Fibroblast of the conjunctiva (primary cell): ENCODE measurements around the gene TGFBI.

Experiments
- DNase-seq: peaks from one replicate; pipeline ENCODE4 v3.0.0-alpha.2; 2010; ENCODE audit warnings: low read depth

TGFBI gene

GRCh38 chr5:136094189-136094912, 65.6 kb downstream of the TGFBI start:
- DNase-seq = no peak

DNA sequence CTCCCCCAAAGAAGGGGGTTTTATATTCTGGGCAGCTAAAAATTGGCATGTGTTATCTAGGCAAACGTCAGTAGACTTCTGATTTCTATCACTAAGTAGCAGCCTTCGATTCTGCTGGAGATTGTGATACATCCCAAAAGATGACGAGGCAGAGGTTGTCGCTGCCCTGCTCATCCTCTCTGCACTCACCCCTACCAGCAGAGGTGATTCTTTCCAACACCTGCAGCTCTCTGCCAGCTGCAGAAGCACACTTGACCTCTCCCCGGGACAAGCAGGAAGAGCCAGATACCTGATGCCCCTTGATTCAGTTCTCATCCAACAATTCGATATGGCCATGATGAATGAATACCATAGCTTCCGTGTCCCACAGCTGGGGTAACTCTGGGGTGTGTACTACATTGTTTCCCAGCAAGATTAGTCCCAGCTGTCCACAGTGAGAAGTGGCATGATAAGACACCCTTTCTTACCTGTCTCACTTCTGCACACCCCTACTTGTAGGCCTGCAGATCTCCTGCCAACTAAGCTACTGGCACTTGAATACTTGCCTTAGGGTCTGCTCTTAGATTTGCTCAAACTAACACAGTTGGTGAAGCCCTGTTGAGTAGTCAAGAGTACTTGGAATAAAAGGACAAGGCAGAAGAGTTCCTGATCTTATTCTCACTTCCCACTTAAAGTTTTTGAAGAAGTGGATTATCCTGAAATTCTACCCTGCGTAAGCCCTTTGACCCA, 66.3 kb downstream of the TGFBI start:
- no peak for DNase-seq

- DNase-seq = no peak
These were observed 69.4 kb downstream of the TGFBI start for GRCh38 chr5:136098176-136098575.

GRCh38 chr5:136099870-136100269, 71.1 kb downstream of the TGFBI start:
- no peak for DNase-seq

DNA sequence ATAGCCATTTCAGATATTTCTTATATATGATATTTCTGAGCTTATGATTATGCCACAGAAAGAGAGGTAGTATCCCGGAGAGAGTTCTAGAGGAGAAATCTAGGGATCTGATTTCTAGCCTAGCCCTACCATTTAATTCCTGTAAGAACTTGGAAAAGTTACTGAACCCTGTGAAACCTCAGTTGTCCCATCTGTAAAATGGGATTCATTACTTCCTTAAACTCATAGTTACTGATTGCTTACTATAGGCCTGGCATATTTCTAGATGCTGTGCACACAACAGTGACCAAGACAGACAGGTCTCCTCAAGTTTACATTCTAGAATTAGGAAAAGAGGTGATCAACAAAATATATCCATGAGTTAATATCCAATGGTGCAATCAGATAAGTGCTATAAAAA, 73.1 kb downstream of the TGFBI start:
- no peak for DNase-seq

- DNase-seq = no peak
These were observed 74.3 kb downstream of the TGFBI start for GRCh38 chr5:136103118-136103517.

- no peak for DNase-seq
These were observed 75.6 kb downstream of the TGFBI start for GRCh38 chr5:136104306-136104965.

DNA sequence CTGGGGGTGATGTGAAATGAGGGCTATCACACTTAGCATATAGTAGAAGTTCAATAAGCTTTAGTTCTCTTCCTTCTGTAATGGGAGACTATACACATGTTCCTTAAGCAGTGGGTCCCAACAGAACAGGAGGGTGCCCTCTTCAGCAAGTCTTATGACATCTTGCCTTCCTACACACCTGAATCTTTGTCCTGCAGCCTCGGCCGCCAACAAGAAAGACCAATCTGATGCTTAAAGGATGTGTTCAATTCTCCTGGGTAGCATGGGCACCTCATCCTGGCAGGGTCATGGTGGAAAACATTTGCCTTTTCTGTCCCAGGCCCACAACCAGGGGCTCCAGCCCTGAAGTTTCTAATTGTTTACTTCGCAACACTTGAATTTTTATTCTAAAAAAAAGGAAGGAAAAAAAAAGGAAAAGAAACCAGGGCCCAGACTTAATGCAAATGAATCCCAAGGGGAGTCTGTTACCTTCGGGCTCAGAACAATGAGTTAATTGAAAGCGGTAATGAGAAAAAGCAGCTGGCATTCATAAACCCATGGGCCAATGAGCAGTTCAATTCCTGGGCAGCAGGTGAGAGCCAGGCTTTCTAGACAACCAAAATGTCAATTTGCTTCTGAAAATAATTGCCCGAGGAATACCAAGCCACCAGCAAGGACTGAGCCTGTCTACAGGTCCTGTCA, 77.7 kb downstream of the TGFBI start:
- no peak for DNase-seq

DNA sequence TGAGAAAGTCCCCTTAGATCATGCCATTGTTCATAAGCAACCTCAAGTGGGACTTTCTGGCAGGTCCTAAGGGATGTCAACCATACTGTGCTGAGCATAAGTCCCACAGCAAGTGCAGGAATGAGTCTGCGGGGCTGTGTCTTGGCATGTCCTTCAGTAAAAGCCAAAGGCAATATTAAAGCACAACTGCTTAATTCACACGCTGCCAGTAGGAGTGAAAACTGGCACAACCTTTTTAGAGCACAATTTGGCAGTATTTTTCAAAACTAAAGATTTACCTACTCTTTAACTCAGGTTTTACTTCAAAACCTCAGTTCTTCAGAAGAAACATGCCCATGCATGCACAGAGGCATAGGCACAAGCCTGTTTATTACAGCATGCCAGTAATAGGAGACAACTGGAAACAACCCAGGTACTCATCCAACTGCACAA, 79.4 kb downstream of the TGFBI start:
- DNase-seq = no peak

GRCh38 chr5:136108766-136109165, 80.0 kb downstream of the TGFBI start:
- no peak for DNase-seq

DNA sequence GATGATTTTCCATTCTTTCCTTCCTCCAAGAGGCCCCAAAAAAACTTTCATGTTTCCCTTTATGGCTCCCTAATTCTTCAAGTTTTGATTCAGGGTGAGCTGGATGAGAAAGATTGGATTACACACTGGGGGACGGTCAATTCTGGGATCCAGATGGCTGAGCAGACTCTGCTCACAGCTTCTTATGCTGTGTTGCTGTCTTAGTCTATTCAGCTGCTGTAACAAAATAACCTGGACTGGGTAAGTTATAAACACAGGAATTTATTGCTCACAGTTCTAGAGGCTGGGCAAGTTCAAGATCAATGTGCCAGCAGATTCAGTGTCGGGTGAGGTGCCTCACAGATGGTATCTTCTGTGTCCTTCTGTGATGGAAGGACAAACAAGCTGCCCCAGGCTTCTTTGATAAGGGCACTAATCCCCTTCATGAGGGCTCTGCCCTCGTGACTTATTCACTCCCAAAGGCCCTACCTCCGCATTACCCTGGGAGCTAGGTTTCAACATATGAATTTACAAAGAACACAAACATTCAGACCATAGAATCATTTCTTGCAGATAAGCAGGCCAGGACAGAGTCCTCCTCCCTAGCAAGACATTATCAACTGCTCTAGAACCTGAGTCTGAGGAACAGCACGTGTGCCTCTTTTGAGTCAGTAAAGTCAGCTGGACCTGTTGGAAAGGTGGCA, 80.8 kb downstream of the TGFBI start:
- no peak for DNase-seq
